Activated CD4-positive, alpha-beta T cell treated with anti-CD3 and anti-CD28 coated beads, Interleukin-2, amount 50 U/mL, for 4 hours (primary cell): ENCODE measurements around the gene RASGRP4.

Experiments used
- DNase-seq, 2 experiments: peaks; one replicate each; pipeline ENCODE4 v3.0.0-alpha.2; 2020

Gene RASGRP4

DNA sequence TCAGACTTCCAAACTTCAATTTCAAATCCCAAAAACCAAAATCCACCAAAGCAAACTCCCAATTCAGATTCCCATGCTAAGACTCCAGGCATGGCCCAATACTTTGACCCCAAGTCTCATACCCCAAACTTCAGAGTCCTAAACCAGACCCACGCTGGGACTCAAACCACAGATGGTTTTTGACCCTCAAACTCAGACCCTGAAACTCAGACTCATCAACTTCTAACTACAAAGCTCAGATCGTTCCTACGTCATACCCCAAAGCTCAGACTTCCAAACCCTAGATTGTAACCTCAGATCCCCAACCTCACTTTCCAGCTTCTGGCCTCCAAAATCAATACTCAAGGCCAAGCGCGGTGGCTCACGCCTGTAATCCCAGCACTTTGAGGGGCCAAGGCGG is 19.3 kb upstream of the RASGRP4 start:
- DNase-seq = no peak

DNA sequence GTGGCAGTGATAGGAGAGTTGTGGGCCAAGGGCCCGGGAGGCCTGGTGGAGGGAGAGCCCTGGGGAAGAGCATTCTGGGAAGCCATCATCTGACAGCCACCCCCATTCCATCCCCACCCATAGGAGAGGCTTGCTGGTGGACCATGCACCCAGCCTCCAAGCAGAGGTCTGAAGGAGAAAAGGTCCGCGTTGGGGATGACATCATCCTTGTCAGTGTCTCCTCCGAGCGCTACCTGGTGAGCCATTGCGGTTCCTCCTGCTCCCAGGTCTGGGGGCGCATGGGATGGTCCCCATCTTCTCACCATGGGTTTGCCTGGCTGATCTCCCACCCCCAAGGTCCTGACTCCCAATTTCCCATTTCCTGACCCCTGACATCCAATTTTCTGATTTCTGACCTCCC is 18.0 kb upstream of the RASGRP4 start:
- DNase-seq = no peak

DNA sequence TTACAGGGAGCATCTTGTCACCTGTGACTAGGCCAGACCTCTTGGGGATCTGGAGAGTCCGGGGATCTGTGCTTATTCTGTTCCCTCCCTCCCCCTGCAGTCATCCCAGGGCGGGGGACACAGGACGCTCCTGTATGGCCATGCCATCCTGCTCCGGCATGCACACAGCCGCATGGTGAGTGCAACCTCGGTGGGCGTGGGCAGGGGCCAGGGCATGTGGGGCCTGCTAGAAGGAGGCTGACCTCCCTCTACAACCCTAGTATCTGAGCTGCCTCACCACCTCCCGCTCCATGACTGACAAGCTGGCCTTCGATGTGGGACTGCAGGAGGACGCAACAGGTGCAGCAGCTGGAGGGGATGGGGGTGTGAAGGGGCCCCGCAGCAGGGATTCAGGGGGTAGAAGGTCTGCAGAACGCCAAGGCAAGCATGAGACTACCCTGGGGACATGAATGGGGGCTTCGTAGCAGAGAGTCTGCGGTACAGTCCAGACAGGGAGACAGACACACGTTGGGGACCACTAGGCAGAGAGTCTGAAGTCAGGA is 17.5 kb upstream of the RASGRP4 start:
- no peak for DNase-seq

DNA sequence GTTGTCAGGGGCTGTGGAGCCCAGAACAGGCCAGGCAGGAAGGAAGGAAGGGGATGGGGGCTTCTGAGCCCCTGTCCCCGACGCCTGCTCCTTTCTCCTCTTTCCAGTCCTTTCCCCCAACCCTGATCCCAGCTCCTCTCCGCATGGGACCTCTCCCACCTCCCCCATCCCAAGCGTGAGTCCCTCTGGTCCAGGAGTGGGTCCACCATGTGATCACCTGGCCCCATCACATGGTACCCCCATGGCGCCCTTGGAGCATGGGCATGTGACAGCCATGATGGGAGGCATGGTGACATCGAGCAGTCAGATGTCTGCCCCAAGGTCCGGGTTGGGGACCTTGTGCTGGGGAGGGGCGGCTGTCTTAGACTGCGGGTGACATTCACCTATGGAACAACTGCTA is 16.7 kb upstream of the RASGRP4 start:
- DNase-seq = no peak

DNA sequence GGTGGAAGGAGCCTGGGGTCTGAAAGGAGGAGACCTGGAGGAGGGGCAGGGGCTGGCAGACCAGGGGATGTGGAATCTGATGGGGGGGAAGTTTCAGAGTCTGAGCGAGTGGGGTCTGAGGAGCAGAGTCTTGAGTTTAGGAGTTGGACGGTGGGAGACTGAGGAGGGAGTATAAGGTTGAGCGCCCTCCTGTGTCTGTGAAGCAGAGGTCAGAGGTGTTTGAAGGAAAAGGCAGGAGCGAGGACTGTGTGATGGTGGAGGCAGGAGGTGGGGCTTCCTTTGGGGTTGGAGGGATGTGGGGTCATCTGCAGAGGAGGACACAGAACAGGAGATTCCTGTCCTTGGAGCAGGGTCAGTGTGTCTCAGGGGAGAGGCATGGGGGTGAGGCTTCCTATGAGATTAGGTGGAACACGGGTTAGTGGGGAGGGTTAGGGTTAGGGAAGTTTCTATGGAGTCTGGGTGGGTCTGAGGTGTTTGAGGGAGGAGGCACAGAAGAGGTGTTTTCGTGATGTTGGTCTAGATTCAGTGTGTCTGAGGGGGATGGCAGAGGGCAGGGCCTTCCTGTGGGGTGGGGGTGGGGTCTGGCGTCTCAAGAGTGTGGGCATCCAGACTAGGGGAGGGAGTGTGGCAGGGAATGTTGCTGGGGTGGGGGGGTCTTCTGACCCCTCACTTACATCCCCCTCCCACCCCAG is 15.8 kb upstream of the RASGRP4 start:
- DNase-seq = no peak

DNA sequence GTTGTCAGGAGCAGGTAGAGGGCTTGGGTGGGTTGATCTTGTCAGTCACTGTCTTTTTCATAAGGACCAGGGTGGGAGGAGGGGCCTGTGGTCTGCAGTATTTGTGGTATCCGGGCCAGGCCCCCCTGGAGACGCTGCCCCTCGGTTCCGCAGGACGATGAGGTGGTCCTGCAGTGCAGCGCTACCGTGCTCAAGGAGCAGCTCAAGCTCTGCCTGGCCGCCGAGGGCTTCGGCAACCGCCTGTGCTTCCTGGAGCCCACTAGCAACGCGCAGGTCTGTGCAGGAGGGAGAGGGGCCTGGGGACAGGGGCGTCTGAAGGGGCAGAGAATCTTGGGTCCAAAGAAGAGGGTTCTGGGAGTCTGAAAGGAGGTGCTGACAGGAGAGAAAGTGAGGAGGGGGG is 14.6 kb upstream of the RASGRP4 start:
- DNase-seq = no peak

DNA sequence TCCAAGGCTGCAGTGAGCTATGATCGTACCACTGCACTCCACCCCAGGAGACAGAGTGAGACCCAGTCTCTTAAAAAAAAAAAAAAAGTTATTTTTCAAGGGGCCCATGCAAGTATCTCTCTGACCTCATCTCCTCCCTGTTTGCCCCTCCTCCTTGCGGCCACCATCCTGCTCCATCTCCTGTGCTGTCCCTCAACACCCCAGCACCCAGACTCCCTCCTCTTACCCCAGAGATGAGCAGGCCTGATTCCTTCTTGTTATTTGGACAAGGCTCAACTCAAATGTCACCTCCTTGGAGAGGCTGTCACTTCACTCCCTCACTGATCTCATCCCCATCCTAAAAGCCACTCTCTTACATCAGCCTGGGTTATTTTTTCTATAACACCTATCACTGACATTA is 11.9 kb upstream of the RASGRP4 start:
- DNase-seq = no peak

DNA sequence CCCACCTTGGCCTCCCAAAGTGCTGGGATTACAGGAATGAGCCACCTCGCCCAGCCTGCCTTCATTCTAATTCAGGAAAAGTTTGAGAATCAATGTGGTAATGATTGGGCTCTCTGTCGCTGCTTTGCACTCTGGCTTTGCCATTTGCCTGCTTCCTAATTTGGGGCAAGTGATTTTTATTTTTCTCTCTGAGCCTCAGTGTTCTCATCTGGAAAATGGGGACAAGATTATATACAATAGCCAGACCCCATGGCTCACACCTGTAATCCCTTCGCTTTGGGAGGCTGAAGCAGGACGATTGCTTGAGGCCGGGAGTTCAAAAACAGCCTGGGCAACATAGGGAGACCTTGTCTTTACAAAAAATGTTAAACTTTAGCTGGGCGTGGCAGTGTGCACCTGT is 11.3 kb upstream of the RASGRP4 start:
- DNase-seq = no peak

DNA sequence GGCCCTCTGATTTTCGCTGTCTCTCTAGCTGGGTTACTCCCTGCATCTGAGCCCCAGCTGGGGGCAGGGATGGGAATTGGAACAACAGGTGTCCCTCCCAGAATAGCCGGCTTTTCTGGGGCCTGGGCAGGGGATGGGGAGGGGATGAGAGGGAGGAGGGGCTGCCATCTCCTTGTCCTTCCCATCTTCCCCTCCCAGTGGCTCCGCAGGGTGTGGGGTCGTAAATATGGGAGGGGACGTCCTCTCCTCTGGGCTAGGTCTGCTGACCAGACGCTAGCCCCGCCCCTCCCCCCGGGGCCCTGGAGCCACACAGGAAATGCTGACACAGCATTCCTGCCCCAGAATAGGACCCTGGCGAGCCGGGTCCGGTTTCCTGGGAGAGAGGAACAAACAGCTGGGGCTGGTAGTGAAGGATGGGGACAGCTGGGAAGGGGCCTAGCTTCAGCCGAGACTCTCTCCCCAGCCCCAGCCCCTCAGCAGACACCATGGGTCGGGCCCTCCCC is 8.6 kb upstream of the RASGRP4 start:
- DNase-seq = no peak

DNA sequence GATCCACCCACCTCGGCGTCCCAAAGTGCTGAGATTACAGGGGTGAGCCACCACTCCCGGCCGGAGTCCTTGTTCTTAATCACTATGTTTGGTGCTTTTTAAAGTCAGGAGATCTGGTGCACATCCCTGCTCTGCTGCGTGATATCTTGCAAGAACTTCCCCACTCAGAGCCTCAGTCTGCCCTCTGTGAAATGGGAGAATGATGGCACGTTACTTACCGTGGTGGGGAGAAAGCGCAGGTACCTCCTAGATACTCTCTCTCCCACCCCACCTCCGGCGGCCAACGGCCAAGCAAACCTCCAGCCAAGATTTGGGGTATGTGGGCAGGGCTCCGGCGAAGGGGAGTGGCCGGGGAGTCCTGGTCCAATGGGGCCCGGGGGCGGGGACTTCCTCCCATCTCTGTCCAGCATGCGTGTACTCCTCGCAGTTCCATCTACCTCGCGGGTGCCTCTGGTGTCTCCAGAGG is 7.3 kb upstream of the RASGRP4 start, which contains the start of gene RYR1:
Gene RYR1 (plus strand): TSS at position 424 of the 466 bp plus-strand sequence. CDS start 139 bp downstream, outside the sequence.
- DNase-seq = peak in 1 of 2 experiments; percentile 24

DNA sequence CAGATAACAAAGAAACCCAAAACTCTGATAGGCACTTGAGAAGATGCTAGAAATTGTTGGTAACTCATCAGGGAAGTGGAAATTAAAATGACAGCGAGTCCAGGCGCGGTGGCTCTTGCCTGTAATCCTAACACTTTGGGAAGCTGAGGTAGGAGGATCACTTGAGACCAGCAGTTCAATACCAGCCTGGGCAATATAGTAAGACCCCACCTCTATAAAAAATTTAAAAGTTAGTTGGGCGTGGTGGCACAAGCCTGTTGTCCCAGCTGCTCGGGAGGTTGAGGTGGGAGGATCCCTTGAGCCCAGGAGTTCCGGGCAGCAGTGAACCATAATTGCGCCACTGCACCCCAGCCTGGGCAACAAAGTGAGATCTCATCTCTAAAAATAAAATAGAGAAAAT is 4.9 kb upstream of the RASGRP4 start:
- no peak for DNase-seq

DNA sequence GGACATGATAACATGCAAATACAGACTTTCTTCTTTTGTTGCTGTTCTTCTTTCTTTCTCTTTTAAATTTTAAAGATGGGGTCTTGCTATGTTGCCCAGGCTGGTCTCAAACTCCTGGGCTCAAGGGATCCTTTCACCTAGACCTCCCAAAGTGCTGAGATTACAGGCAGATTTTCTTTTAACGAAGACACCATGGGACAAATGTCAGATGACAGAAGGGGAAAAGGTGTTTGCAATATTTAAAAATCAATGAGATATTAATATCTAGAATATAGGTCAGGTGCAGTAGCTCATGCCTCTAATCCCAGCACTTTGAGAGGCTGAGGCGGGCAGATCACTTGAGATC is 3.8 kb upstream of the RASGRP4 start:
- no peak for DNase-seq

DNA sequence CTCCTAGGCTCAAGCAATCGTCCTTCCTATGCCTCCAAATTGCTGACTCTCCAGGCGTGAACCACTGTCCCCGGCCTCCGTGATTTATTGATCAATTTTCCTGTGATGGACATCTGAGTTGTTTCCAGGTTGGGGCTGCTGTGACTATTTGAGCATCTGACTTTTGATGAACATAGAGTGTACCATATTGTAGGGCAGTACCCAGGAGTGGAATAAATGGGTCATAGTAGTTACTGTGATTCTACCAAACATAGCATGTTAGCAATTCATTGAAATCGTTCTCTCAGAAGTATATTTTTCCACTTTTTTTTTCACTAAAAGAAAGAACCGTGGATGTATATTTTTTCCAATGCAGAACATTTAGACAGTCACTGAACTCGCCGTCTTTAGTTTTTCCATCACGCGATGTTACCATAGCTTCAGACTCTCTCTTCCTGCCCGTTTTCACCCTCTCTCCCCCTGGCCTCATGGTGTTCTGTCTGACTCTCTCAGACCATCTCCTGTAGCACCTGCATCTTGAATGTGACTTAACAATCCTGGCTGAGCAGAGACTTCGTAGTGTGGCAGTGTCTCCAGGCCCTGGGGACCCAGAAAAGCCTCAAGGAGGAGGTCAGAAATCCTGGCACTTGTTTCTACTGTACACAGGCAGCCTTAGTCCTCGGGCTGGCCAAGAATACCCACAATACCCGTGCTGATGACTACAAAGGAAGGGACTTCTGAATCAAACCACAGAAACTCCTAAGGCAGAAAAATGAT is 3.2 kb upstream of the RASGRP4 start:
- DNase-seq = peak; percentile 13 to 32

DNA sequence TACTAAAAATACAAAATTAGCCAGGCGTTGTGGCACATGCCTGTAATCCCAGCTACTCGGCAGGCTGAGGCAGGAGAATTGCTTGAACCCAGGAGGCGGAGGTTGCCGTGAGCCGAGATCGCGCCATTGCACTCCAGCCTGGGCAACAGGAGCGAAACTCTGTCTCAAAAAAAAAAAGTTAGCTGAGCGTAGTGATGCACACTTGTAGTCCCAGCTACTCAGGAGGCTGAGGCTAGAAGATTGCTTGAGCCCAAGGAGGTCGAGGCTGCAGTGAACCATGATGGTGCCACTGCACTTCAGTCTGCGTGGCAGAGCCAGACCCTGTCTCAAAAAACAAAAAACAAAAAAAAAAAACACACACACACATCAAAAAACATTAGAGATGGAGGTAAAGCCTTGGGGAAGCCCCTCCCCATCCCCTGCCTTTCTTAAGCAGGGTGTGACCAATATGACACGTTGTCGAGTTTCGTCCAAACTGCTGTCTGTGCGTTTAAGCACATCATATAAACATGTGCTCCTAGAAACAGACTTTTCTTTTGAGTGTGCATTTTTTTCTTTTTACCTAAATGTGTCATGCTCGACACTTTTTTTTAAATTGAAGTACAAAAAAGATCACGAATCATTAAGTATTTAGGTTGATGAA is 1.1 kb upstream of the RASGRP4 start:
- DNase-seq = peak; percentile 19 to 29

DNA sequence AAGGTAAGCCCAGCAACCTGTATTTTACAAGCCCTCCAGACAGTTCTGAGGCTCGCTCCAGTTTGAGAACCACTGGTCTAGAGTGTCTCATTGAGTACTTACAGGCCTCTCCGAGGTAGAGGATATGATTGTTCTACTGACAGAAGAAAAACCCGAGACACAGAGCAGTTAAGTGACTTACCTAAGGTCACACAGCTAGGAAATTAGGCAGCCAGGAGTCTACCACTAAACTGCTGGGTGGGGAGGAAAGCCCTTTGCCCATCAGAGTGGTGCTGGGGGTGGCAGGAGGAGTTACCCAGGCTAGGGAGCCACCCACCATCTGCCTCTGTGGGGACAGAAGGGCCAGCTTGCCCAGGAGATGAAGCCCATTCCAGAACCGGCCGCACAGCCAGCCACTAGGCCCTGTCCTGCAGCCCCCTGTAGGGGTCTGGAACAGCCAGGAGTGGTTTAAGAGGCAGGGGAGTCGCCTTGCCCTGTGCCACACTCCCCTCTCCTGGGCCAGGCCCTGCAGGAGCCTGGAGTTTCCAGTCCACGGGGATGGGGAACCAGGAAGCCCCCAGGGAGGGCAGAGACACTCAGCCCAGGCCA is 703 bp downstream of the RASGRP4 start:
- no peak for DNase-seq

DNA sequence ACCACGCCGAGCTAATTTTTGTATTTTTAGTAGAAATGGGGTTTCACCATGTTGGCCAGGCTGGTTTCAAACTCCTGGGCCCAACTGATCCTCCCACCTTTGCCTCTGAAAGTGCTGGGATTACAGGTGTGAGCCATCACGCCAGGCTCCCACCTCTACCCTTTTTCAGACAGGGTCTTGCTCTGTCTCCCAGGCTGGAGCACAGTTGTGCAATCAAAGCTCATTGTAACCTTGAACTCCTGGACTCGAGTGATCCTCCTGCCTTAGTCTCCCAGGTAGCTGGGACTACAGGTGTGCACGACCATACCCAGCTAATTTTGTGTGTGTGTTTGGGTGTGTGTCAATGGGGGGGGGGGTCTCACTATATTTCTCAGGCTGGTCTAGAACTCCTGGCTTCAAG is 1.7 kb downstream of the RASGRP4 start:
- no peak for DNase-seq

DNA sequence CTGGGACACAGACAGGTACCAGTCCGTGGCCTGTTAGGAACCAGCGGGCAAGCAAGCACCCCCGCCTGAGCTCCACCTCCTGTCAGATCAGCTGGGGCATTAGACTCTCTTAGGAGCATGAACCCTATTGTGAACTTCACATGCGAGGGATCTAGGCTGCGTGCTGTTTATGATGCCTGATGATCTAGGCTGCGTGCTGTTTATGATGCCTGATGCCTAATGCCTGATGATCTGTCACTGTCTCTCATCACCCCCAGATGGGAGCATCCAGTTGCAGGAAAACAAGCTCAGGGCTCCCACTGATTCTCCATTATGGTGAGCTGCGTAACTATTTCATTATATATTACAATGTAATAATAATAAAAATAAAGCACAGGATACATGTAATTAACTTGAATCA is 3.6 kb downstream of the RASGRP4 start:
- DNase-seq = no peak

DNA sequence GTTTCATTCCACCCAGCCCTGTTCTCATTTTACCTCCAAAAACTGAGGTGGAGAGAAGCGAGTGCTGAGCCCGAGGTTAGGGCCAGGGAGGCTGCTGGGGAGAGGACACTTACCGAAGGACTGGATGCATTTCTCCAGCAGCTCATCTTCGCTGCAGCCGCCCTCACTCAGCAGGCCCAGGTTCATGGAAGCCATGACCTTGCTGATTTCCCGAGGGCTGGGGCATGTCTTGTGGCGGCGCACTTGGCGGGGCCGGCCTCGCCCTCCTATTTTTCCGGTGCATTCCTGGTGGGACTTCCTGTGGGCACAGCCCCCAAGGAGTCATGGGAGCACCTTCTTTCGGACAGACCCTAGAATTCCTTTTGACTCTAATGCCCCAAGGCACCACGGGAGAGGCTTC is 4.2 kb downstream of the RASGRP4 start:
- DNase-seq = no peak

DNA sequence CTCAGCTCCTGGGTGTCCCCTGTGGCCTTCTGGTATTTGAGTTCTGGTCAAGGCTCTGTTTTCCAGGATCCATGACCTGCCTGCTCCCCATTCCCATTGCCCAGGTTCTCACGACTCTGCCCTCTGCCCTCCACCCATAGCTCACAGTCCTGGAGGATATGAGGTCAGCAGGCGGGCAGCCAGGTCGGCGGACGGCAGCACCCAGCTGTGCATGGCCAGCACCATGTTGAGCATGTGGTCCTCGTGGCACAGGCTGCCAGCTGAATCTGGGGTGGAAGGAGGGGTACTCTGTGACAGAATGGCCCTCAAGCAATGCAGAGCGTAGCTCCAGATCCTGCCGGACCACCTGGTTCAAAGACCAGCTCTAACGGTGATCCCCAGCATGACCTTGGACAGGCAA is 5.1 kb downstream of the RASGRP4 start:
- DNase-seq = no peak

DNA sequence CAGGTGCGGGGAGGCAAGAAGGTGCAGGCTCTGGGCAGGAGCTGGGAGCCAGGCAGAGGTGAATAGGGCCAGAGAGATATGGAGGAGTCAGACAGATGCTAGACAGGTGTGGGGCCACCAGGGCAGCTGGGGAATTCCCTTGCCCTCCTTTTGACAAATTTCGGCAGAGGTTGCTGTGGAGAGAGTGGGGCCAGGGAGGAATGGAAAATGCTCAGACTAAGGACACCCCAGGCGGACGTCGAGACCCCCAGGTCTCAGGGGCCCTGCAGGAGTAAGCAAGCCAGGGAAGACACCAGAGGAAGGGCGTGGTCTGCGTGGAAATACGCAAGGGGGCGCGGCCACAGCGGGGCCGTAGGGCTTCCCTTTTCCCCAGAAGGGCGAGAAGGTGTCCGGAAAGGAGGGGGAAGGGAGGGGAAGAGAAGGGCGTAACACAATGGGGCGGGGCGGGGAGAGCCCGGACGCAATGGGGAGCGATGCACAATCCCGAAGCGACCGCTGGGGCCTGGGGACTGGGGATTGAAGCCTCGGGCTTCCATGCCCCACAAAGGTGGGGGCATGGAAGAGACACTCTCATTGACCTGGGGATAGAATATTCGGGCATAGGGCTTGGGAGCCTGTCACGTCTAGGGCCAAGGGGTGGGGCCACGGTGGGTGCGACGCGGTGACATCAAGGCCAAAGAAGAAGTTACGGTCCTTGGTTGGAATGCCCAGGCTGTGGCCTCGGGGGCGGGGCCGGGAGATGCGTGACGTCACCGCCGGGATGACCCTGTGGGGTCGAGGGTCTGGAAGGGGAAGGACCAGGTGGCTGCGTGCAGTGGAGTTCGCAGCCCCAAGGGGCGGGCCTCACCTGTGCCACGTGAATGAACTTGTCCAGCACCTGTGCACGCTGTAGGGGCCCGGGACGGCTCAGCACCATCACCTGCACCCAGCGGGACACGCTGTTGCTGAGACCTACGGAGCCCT is 8.2 kb downstream of the RASGRP4 start:
- peak; percentile 33 to 34 for DNase-seq

DNA sequence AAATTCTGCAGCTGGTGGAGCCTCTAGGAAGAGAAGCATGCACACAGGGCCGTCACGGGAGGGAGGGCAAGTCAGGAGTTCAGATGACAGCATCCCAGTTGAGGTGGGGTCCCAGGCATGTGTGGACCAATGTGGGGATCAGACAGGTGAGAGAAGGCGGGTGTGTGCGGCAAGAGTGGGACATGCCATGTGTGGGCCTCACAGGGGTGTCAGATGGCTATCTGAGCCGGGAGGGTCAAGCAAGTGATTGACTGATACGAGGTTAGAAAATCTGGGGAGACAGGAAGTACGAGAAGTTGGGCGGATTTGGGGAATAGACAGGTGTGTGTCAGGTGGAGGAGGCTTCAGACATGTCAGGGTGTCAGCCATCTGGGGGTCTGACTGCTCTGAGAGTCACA is 8.9 kb downstream of the RASGRP4 start:
- no peak for DNase-seq

DNA sequence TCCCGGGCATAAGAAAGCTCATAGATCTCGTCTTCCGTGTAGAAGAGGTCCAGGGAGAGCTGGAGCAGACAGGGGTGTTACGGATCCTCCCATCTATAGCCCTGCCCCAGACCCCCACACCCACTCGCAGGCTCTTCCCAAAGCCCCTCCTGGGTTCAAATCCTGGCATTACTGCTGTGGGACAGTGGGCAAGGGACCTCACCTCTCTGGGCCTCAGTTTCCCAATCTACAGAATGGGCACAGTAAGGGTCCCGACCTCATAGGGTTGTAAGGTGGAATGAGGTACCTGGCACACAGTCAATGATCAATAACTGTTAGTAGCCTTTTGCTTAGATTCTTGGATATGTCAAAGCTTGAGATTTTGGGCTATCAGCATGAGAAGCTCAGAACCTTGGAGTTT is 12.6 kb downstream of the RASGRP4 start:
- no peak for DNase-seq
